SK-N-SH (cell line): ENCODE measurements around the gene EFCAB14. TPM values are rescaled to one million over a fixed set of nuclear protein-coding genes. Genes with fewer than 3 reads are reported as not detected.

ENCODE experiments used
- CTCF ChIA-PET: fragments of 300-600, 350-600 bp; formaldehyde crosslinking; extraction: SDS; loops from one replicate; lab custom pipeline; 2021; lab: Yijun Ruan, JAX
- POLR2A ChIA-PET: fragments of 350-600 bp; sonication (Branson Sonifier 250); formaldehyde crosslinking; extraction: SDS; loops from one replicate; lab custom pipeline; 2020; ENCODE audit warnings: antibody characterized with exemption, inconsistent platforms; lab: Yijun Ruan, JAX
- DNase-seq: peaks from one replicate; pipeline ENCODE4 v3.0.0; 2012
- H2AFZ ChIP-seq: fragments of 200-600 bp; sonication (generic); 2 replicates; pipeline ENCODE4 v1.8.1; 2016; ENCODE audit warnings: antibody characterized with exemption, mild to moderate bottlenecking, low read depth
- H3F3A ChIP-seq: fragments of 200-600 bp; sonication (generic); replicated peaks from 2 replicates; pipeline ENCODE3; 2016; ENCODE audit warnings: antibody characterized with exemption, mild to moderate bottlenecking; ENCODE audit not compliant: insufficient read depth
- H3K27ac ChIP-seq, 2 experiments: fragments of 200-500 bp in 1 of 2; fragments of 200-600 bp in 1 of 2; sonication (Bioruptor generic) in 1 of 2; sonication (generic), shearing (Covaris generic) in 1 of 2; 2 replicates each; pipeline versions ENCODE4 v1.5.1 to v1.6.1; 2014 to 2016; ENCODE audit warnings: low read depth in 2 of 2, inconsistent platforms in 1 of 2, low read length in 1 of 2, mild to moderate bottlenecking in 1 of 2, mixed read lengths in 1 of 2
- H3K27me3 ChIP-seq: fragments of 200-600 bp; sonication (generic), shearing (Covaris generic); 2 replicates; pipeline ENCODE4 v1.6.1; 2016; ENCODE audit warnings: mixed run types; ENCODE audit not compliant: insufficient read depth
- H3K36me3 ChIP-seq, 2 experiments: fragments of 200-500 bp in 1 of 2; fragments of 200-600 bp in 1 of 2; sonication (Bioruptor generic) in 1 of 2; sonication (generic) in 1 of 2; replicated peaks in 1 of 2; 2 replicates each; pipeline versions ENCODE3 to v1.5.1; 2014 to 2016; ENCODE audit warnings: low read length in 1 of 2, mild to moderate bottlenecking in 1 of 2; ENCODE audit not compliant: insufficient read depth in 2 of 2, control insufficient read depth in 1 of 2
- H3K4me1 ChIP-seq, 2 experiments: fragments of 200-500 bp in 1 of 2; fragments of 200-600 bp in 1 of 2; sonication (Bioruptor generic) in 1 of 2; sonication (generic), shearing (Covaris generic) in 1 of 2; 2 replicates each; pipeline versions ENCODE4 v1.5.1 to v1.6.1; 2014 to 2016; ENCODE audit warnings: low read depth in 1 of 2, low read length in 1 of 2, mixed run types in 1 of 2; ENCODE audit not compliant: insufficient read depth in 2 of 2, control insufficient read depth in 1 of 2
- H3K4me2 ChIP-seq: fragments of 200-600 bp; sonication (generic), shearing (Covaris generic); 2 replicates; pipeline ENCODE4 v1.6.1; 2017; ENCODE audit warnings: mixed run types
- H3K4me3 ChIP-seq, 2 experiments: fragments of 200-500 bp in 1 of 2; fragments of 200-600 bp in 1 of 2; sonication (Bioruptor generic) in 1 of 2; sonication (generic), shearing (Covaris generic) in 1 of 2; 2 replicates each; pipeline versions ENCODE4 v1.5.1 to v1.8.1; 2014 to 2016; ENCODE audit warnings: low read depth in 2 of 2, inconsistent platforms in 1 of 2, low read length in 1 of 2, mild to moderate bottlenecking in 1 of 2, mixed read lengths in 1 of 2, moderate library complexity in 1 of 2
- H3K79me2 ChIP-seq: fragments of 200-600 bp; sonication (generic); 2 replicates; pipeline ENCODE4 v1.8.1; 2017; ENCODE audit warnings: mild to moderate bottlenecking; ENCODE audit not compliant: insufficient read depth
- H3K9ac ChIP-seq: fragments of 200-600 bp; sonication (generic); 2 replicates; pipeline ENCODE4 v1.6.1; 2017; ENCODE audit warnings: mixed run types
- H3K9me2 ChIP-seq: fragments of 200-600 bp; sonication (generic); 2 replicates; pipeline ENCODE4 v1.6.1; 2017; ENCODE audit warnings: mixed run types
- H3K9me3 ChIP-seq: fragments of 200-600 bp; sonication (generic); 2 replicates; pipeline ENCODE4 v1.6.1; 2017; ENCODE audit warnings: mixed run types, mild to moderate bottlenecking, moderate library complexity
- H4K20me1 ChIP-seq: fragments of 200-600 bp; sonication (generic); 2 replicates; pipeline ENCODE4 v1.6.1; 2017; ENCODE audit warnings: mild to moderate bottlenecking, mixed run types; ENCODE audit not compliant: insufficient read depth
- CTCF ChIP-seq: fragments of 200-600 bp; sonication (generic); IDR thresholded peaks from 2 replicates; pipeline ENCODE4 v1.6.1; 2017; ENCODE audit warnings: antibody characterized with exemption, mild to moderate bottlenecking, moderate library complexity
- ELF1 ChIP-seq: IDR thresholded peaks from 2 replicates; pipeline ENCODE4 v1.4.0; 2012
- EZH2phosphoT487 ChIP-seq: fragments of 200-600 bp; sonication (generic); IDR thresholded peaks from 2 replicates; pipeline ENCODE4 v1.6.1; 2017; ENCODE audit warnings: low read depth, mixed run types, mild to moderate bottlenecking, antibody characterized with exemption, moderate library complexity, borderline replicate concordance
- FOSL2 ChIP-seq: IDR thresholded peaks from 2 replicates; pipeline ENCODE4 v1.4.0; 2012; ENCODE audit warnings: low read depth, mild to moderate bottlenecking, moderate library complexity, borderline replicate concordance
- GABPA ChIP-seq: IDR thresholded peaks from 2 replicates; pipeline ENCODE4 v1.4.0; 2012; ENCODE audit warnings: low read depth, mild to moderate bottlenecking
- GATA2 ChIP-seq: sonication (generic); formaldehyde crosslinking; IDR thresholded peaks from 2 replicates; pipeline ENCODE4 v1.5.0; 2020; ENCODE audit warnings: mild to moderate bottlenecking, missing genetic modification reagents
- IRF3 ChIP-seq: fragments of 150-350 bp; IDR thresholded peaks from 2 replicates; pipeline ENCODE4 v1.6.1; 2016; ENCODE audit warnings: mild to moderate bottlenecking, low read depth, low read length
- JUND ChIP-seq: IDR thresholded peaks from 2 replicates; pipeline ENCODE4 v1.4.0; 2012
- MAX ChIP-seq: IDR thresholded peaks from 2 replicates; pipeline ENCODE4 v1.4.0; 2012; ENCODE audit warnings: low read depth
- MXI1 ChIP-seq: IDR thresholded peaks from 2 replicates; pipeline ENCODE4 v1.6.1; 2012; ENCODE audit warnings: mild to moderate bottlenecking, low read depth, low read length, improper control_type of control experiment
- NFIC ChIP-seq: IDR thresholded peaks from 2 replicates; pipeline ENCODE4 v1.4.0; 2012; ENCODE audit warnings: borderline replicate concordance
- PBX3 ChIP-seq: IDR thresholded peaks from 2 replicates; pipeline ENCODE4; 2012
- RXRA ChIP-seq: IDR thresholded peaks from 2 replicates; pipeline ENCODE4 v1.4.0; 2012; ENCODE audit warnings: low read depth, mild to moderate bottlenecking, borderline replicate concordance
- TCF12 ChIP-seq: IDR thresholded peaks from 2 replicates; pipeline ENCODE4 v1.4.0; 2012
- USF1 ChIP-seq: IDR thresholded peaks from 2 replicates; pipeline ENCODE4 v1.4.0; 2012; ENCODE audit warnings: low read depth, borderline replicate concordance
- YY1 ChIP-seq: IDR thresholded peaks from 2 replicates; pipeline ENCODE4 v1.4.0; 2012; ENCODE audit warnings: low read depth, mild to moderate bottlenecking
- ZBTB33 ChIP-seq: IDR thresholded peaks from 2 replicates; pipeline ENCODE4 v1.4.0; 2012; ENCODE audit warnings: low read depth, borderline replicate concordance
- WGBS: methylation state at CpG from one replicate; pipeline ENCODE4 v1.1.6; 2017; ENCODE audit warnings: low lambda C conversion rate; 5-methylcytosine and 5-hydroxymethylcytosine counted together
- polyA plus RNA-seq, 3 experiments: library from polyadenylated mRNA; depleted of rRNA; stranded (reverse); fragments of >200 nt; gene quantifications; 2 replicates each; pipeline ENCODE4 v1.2.3, GENCODE V29; 2012

EFCAB14 gene
- polyA plus RNA-seq, 1 of the 3 experiments (the other 2 are of a cell fraction) = 13.6 TPM

GRCh38 chr1:46690931-46691421 lies 27.9 kb downstream of the EFCAB14 start:
- DNase-seq = no peak
- peaks cover 18% of the 10 kb centered on the region; the same call in 1 of the 2 replicates for H3K79me2 ChIP-seq
- H3K9ac ChIP-seq = no peak overlapping the region
- H3K4me2 ChIP-seq = no peak overlapping the region
- H3K4me3 ChIP-seq = no peak overlapping the region
- H3K9me3 ChIP-seq = no peaks in the 10 kb centered on the region
- 100% methylated on average over 1 of the region's 2 CpGs for WGBS
- no peaks in the 10 kb centered on the region for H3K9me2 ChIP-seq
- H3K27ac ChIP-seq = no peak overlapping the region
- peaks cover 4% of the 10 kb centered on the region for H3F3A ChIP-seq
- H3K27me3 ChIP-seq = no peaks in the 10 kb centered on the region
- H3K36me3 ChIP-seq = peaks cover 65 to 79% of the 10 kb centered on the region in 2 experiments
- peaks cover 2 to 52% of the 10 kb centered on the region in 2 experiments for H3K4me1 ChIP-seq
- H4K20me1 ChIP-seq = peaks cover 9% of the 10 kb centered on the region; the same call in 1 of the 2 replicates
- ChIA-PET POLR2A (no interaction called here), CTCF (interaction anchor here (0.8 to 1.4 kb wide), 2 partner anchors 35 to 350 kb away, joined by 3 read pairs; no protein-coding TSS in a partner anchor)
- H2AFZ ChIP-seq = no peak overlapping the region
- TF ChIP-seq MXI1 (no peak), TCF12 (0 out of 2 replicates have a peak, but pooled peaks have one; percentile 6), ZBTB33 (no peak), FOSL2 (no peak), ELF1 (no peak), JUND (no peak), PBX3 (peak; percentile 69), RXRA (no peak), MAX (no peak)

- no peak overlapping the region for H2AFZ ChIP-seq
- H3K9me2 ChIP-seq = no peaks in the 10 kb centered on the region
- ChIA-PET POLR2A (no interaction called here), CTCF (interaction anchor here (1.4 kb wide), 1 partner anchor 349 kb away, joined by 3 read pairs; no protein-coding TSS in a partner anchor)
- no peaks in the 10 kb centered on the region for H3K27me3 ChIP-seq
- peaks cover 2 to 53% of the 10 kb centered on the region in 2 experiments for H3K4me1 ChIP-seq
- peaks cover 66 to 80% of the 10 kb centered on the region in 2 experiments for H3K36me3 ChIP-seq
- no peaks in the 10 kb centered on the region for H3K9me3 ChIP-seq
- peaks cover 4% of the 10 kb centered on the region for H3F3A ChIP-seq
- no peak overlapping the region for H3K4me2 ChIP-seq
- peaks cover 10% of the 10 kb centered on the region; the same call in 1 of the 2 replicates for H3K79me2 ChIP-seq
- H4K20me1 ChIP-seq = peaks cover 9% of the 10 kb centered on the region; the same call in 1 of the 2 replicates
- H3K4me3 ChIP-seq = no peak overlapping the region
- no peak for DNase-seq
- 82% methylated on average over 1 of the region's 1 CpG for WGBS
- H3K9ac ChIP-seq = no peak overlapping the region
- H3K27ac ChIP-seq = no peak overlapping the region
- no peak for TF ChIP-seq ZBTB33
- no peak for TF ChIP-seq GABPA
- no peak for TF ChIP-seq YY1
- TF ChIP-seq TCF12 = no peak
- TF ChIP-seq USF1 = no peak
- TF ChIP-seq FOSL2 = no peak
- no peak for TF ChIP-seq EZH2phosphoT487
- no peak for TF ChIP-seq CTCF
- TF ChIP-seq IRF3 = no peak
- no peak for TF ChIP-seq NFIC
- TF ChIP-seq GATA2 (CRISPR knock-in tag) = no peak
- TF ChIP-seq MXI1 = no peak
Observed at GRCh38 chr1:46689897-46690296, 29.0 kb downstream of the EFCAB14 start.
